HG03039 (cell line): ENCODE data around the gene SPPL2A.
"Not testable (repeated sequence)": the region's sequence is repeated elsewhere in the genome, so short reads cannot be mapped to it uniquely, and the experiment has no call there.

Experiments used
- ATAC-seq: cut with Tn5 transposase; IDR thresholded peaks from one replicate; pipeline ENCODE4 v1.9.1; 2021; ENCODE audit warnings: mild to moderate bottlenecking, moderate library complexity; ENCODE audit not compliant: unreplicated experiment

Gene SPPL2A

GRCh38 chr15:50773389-50773788 lies 7.9 kb upstream of the SPPL2A start:
- no peak for ATAC-seq

- no peak for ATAC-seq
Observed at GRCh38 chr15:50767332-50767861, 1.9 kb upstream of the SPPL2A start.

GRCh38 chr15:50764461-50765194 lies 878 bp downstream of the SPPL2A start:
- no peak for ATAC-seq

GRCh38 chr15:50758712-50759205 lies 6.7 kb downstream of the SPPL2A start:
- ATAC-seq, result no peak

GRCh38 chr15:50753463-50753862 lies 12.0 kb downstream of the SPPL2A start:
- no peak for ATAC-seq

GRCh38 chr15:50751394-50751793 lies 14.1 kb downstream of the SPPL2A start:
- ATAC-seq, result no peak

GRCh38 chr15:50750227-50750705 lies 15.2 kb downstream of the SPPL2A start:
- no peak for ATAC-seq

GRCh38 chr15:50747523-50747922 lies 18.0 kb downstream of the SPPL2A start:
- no peak for ATAC-seq

GRCh38 chr15:50744601-50745000 lies 20.9 kb downstream of the SPPL2A start:
- no peak for ATAC-seq

GRCh38 chr15:50740955-50741354 lies 24.6 kb downstream of the SPPL2A start:
- ATAC-seq, result no peak

GRCh38 chr15:50736823-50737222 lies 28.7 kb downstream of the SPPL2A start:
- ATAC-seq, result no peak

GRCh38 chr15:50735156-50735555 lies 30.4 kb downstream of the SPPL2A start:
- ATAC-seq, result no peak

- ATAC-seq, result no peak
Observed at GRCh38 chr15:50726315-50726714, 39.2 kb downstream of the SPPL2A start.

GRCh38 chr15:50718700-50719125 lies 46.8 kb downstream of the SPPL2A start:
- no peak for ATAC-seq

- ATAC-seq, result no peak
Observed at GRCh38 chr15:50712018-50712417, 53.5 kb downstream of the SPPL2A start.

GRCh38 chr15:50710585-50710984 lies 54.9 kb downstream of the SPPL2A start:
- no peak for ATAC-seq

GRCh38 chr15:50707878-50708427 lies 57.6 kb downstream of the SPPL2A start:
- ATAC-seq, result no peak

GRCh38 chr15:50702762-50703334 lies 62.7 kb downstream of the SPPL2A start:
- ATAC-seq, result no peak

GRCh38 chr15:50698101-50698500 lies 67.4 kb downstream of the SPPL2A start:
- no peak for ATAC-seq

- ATAC-seq, result no peak
Observed at GRCh38 chr15:50697109-50697797, 68.3 kb downstream of the SPPL2A start.

GRCh38 chr15:50694634-50695165 lies 70.8 kb downstream of the SPPL2A start:
- ATAC-seq, result not testable (repeated sequence)
